Right lobe of liver (tissue), 4 donors: ENCODE results near the gene RBMX2.

Experiments used
- POLR2A ChIP-seq: fragments of 450-650 bp; IDR thresholded peaks from one replicate; pipeline ENCODE4 v1.6.1; 2017; ENCODE audit warnings: antibody characterized with exemption, mild to moderate bottlenecking
- TF ChIP-seq, protein P1 (sequence below), 4 donors: fragments of 200-600 bp in 3 of 4; fragments of 450-650 bp in 1 of 4; IDR thresholded peaks; one replicate each; pipeline versions ENCODE4 v1.5.1 to v1.8.0; 2016 to 2022; ENCODE audit warnings: antibody characterized with exemption in 4 of 4, mild to moderate bottlenecking in 2 of 4
- donor health status: DM: no; HTN: no; CAD: no.
- donor health status: DM: no; HTN: no; CAD: no.
- donor health status: DM: no; HTN: yes; CAD: no.

GRCh38 chrX:130435937-130436336 is 34.1 kb downstream of the RBMX2 start:
- TF ChIP-seq POLR2A, result no peak
- TF ChIP-seq, protein P1, sequence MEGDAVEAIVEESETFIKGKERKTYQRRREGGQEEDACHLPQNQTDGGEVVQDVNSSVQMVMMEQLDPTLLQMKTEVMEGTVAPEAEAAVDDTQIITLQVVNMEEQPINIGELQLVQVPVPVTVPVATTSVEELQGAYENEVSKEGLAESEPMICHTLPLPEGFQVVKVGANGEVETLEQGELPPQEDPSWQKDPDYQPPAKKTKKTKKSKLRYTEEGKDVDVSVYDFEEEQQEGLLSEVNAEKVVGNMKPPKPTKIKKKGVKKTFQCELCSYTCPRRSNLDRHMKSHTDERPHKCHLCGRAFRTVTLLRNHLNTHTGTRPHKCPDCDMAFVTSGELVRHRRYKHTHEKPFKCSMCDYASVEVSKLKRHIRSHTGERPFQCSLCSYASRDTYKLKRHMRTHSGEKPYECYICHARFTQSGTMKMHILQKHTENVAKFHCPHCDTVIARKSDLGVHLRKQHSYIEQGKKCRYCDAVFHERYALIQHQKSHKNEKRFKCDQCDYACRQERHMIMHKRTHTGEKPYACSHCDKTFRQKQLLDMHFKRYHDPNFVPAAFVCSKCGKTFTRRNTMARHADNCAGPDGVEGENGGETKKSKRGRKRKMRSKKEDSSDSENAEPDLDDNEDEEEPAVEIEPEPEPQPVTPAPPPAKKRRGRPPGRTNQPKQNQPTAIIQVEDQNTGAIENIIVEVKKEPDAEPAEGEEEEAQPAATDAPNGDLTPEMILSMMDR (IDR thresholded peaks at IDR 0.05), result no peak
